ENCODE measurements around the gene IFITM5.

DNA sequence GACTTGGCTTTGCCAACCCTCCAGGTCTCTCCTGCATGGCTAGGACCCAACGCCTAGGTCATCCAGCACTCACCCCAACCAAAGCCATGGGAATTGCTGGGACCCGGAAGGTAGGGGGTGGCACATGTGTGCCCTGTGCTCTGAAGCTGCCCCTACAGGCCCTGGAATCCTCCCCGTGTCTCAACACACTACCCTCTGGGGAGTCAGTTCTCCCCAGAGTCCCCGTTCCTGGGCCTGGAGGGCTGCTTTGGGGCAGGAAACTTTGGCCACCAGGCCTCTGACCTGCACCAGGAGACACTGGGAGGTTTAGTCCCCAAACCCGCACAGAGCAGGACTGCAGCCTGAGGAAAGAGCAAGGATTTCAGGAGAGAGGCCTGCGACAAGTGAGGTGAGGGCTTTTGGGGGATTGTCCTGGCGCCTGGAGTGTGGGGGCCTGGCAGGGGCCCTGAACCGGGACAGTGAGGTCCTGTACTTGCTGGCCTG, 14.0 kb upstream of the IFITM5 start:
- TF ChIP-seq, protein P1, sequence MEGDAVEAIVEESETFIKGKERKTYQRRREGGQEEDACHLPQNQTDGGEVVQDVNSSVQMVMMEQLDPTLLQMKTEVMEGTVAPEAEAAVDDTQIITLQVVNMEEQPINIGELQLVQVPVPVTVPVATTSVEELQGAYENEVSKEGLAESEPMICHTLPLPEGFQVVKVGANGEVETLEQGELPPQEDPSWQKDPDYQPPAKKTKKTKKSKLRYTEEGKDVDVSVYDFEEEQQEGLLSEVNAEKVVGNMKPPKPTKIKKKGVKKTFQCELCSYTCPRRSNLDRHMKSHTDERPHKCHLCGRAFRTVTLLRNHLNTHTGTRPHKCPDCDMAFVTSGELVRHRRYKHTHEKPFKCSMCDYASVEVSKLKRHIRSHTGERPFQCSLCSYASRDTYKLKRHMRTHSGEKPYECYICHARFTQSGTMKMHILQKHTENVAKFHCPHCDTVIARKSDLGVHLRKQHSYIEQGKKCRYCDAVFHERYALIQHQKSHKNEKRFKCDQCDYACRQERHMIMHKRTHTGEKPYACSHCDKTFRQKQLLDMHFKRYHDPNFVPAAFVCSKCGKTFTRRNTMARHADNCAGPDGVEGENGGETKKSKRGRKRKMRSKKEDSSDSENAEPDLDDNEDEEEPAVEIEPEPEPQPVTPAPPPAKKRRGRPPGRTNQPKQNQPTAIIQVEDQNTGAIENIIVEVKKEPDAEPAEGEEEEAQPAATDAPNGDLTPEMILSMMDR (IDR thresholded peaks at IDR 0.05) = no peak
- no peak for TF ChIP-seq POLR2AphosphoS5 (IDR thresholded peaks at IDR 0.05)

Measured in prostate gland (tissue), 2 donors.